Fibroblast of mammary gland (primary cell): ENCODE results near the gene ATG2A.

Experiments
- DNase-seq: peaks from one replicate; pipeline ENCODE4 v3.0.0-alpha.2; 2010; ENCODE audit warnings: low read depth
- H3K4me3 ChIP-seq: 2 replicates; pipeline ENCODE4 v1.5.1; 2011; ENCODE audit warnings: low read depth, mild to moderate bottlenecking, low read length, moderate library complexity; ENCODE audit not compliant: control insufficient read depth
- CTCF ChIP-seq: conservative IDR thresholded peaks from 2 replicates; pipeline ENCODE4 v1.5.1; 2011; ENCODE audit warnings: low read depth, low read length, inconsistent platforms; ENCODE audit not compliant: control insufficient read depth, insufficient read depth

ATG2A gene

DNA sequence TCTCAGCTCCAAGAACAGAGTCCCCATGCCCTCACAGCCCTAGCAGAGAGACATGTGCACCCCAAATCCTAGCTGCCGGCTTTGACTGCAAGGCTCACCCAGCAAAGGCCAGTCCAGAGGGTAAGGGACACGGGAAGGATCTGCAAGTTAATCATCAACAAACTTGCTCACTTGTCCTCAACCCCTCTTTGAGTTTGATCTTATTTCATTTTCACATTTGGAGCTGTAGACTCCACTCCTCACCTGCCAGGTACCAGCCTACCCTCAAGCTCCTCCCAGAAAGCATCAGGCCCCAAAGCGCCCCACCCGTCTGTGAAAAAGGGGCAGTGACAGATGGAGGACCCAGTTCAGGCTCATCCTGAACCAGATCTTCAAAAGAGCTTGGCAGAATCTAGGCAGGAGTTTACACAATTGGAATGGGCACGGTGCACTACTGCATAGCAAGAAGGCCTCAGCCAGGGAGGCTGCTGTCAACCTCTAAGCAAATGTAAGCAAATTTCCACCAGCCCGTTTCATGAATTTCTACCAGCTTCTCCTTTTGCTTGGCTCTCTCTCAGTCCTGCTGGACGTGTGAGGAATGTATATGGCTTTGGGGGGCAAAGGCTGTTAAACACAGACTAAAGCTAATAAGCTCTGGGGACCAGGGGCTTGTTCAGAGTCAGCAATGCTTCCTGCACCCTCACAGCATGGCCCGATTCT, 44.1 kb downstream of the ATG2A start:
- no peak for TF ChIP-seq CTCF
- DNase-seq, result no peak
- no peak overlapping the region for H3K4me3 ChIP-seq

DNA sequence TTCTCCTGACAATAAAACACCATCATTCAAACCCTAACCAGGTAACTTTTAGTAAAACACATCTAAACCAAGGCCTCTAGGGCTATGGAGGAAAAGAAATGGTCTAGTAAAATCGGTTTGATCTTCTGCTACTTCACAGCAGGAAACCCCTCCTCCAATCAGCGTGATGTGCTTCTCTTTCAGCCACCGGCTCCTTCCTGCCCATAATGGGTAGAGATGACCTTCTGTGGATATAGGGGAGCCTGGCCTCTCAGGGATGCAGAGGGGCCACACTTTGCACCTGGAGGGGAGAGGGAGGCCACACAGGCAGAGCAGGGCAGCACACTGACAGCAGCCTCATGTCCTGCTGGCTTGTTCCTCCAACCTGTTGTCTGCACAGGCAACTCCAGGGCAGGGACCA, 45.5 kb downstream of the ATG2A start:
- H3K4me3 ChIP-seq, result no peak overlapping the region
- TF ChIP-seq CTCF, result no peak
- DNase-seq, result no peak

- TF ChIP-seq CTCF, result no peak
- no peak for DNase-seq
- no peak overlapping the region for H3K4me3 ChIP-seq
Observed at GRCh38 chr11:64870893-64871466, 46.0 kb downstream of the ATG2A start.

DNA sequence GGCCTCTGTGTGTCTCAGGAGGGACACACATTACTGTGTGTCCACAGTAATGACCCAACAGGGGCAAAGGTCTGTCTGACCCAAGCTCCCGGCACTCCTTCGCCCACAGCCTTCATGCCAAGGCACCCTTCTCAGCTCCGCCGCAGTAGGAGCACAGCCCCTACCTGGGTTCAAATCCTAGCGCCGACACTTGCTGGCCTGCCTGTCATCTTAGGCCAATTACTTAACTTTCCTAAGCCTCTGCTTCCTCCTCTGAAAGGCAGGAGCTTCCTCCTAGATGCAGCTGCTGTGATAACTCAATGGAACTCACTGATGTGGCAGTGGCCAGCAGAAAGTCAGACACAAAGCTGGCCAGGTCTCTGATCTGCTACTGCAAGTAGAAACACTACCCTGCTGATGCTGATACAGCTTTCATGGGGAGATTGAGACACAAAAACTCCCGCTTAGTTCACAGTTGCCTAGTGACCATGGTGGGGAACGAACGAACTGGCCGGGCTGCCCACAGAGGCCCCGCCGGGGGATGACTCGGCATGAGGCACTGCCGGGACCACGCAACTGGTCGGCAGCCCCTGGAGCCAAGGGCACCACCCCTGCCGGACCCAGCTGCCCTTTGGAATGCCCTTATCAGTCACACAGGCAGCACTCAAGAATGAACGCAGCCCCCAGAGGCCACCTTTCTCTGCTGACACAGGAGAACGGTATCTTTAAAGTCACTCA, 46.7 kb downstream of the ATG2A start:
- H3K4me3 ChIP-seq, result no peak overlapping the region
- DNase-seq, result peak; percentile 81
- no peak for TF ChIP-seq CTCF

GRCh38 chr11:64869571-64870175, 47.3 kb downstream of the ATG2A start:
- TF ChIP-seq CTCF, result peak; percentile 25
- DNase-seq, result no peak
- no peak overlapping the region for H3K4me3 ChIP-seq

GRCh38 chr11:64868904-64869570, 48.0 kb downstream of the ATG2A start:
- TF ChIP-seq CTCF, result no peak
- peak; percentile 93 for DNase-seq
- no peak overlapping the region for H3K4me3 ChIP-seq
